Measurements from ENCODE around the gene OR10S1. TPM values are rescaled to one million over a fixed set of nuclear protein-coding genes. Genes with fewer than 3 reads are reported as not detected.

The OR10S1 gene
- total and polyA plus RNA-seq, 2 donors (not counting 1 experiment from before 2014, with no cell fraction given): not detected

DNA sequence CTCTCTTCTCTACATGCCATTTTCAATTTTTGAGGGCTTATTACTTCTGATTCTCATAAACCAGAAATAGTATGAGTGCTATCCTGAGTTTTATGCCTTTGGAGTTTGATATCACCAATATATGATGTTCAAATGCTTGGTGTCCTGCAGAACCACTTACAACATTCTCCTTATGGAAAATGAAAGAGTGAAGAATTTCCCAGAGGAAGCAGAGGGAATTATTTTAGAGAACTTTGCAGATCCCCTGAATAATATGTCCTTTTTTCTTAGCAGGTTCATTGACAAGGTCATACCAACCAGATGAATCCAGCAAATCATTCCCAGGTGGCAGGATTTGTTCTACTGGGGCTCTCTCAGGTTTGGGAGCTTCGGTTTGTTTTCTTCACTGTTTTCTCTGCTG lies 38.3 kb downstream of the OR10S1 start, which contains the start of gene OR4D5:
Gene OR4D5, plus strand, starts transcription at position 301 of the 400 bp plus-strand sequence. Its CDS starts 0 bp downstream, at position 301.
- TF ChIP-seq, protein P1, sequence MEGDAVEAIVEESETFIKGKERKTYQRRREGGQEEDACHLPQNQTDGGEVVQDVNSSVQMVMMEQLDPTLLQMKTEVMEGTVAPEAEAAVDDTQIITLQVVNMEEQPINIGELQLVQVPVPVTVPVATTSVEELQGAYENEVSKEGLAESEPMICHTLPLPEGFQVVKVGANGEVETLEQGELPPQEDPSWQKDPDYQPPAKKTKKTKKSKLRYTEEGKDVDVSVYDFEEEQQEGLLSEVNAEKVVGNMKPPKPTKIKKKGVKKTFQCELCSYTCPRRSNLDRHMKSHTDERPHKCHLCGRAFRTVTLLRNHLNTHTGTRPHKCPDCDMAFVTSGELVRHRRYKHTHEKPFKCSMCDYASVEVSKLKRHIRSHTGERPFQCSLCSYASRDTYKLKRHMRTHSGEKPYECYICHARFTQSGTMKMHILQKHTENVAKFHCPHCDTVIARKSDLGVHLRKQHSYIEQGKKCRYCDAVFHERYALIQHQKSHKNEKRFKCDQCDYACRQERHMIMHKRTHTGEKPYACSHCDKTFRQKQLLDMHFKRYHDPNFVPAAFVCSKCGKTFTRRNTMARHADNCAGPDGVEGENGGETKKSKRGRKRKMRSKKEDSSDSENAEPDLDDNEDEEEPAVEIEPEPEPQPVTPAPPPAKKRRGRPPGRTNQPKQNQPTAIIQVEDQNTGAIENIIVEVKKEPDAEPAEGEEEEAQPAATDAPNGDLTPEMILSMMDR (conservative IDR thresholded peaks at IDR 0.05 in 1 of 2, IDR thresholded peaks at IDR 0.05 in 1 of 2; ENCODE audit: low read depth in 1 of 2, low read length in 2 of 2): no peak
- no peak for TF ChIP-seq EZH2 (IDR thresholded peaks at IDR 0.05; ENCODE audit: low read length, missing control alignments)
- Histone ChIP-seq H3K4me1 (ENCODE audit: control insufficient read depth, extremely low read depth, insufficient read depth, low read length) (no peaks in the 10 kb centered on the region), H3K27me3 (ENCODE audit: control insufficient read depth, insufficient read depth, low read length) (no peaks in the 10 kb centered on the region), H2AFZ (ENCODE audit: low read length) (no peak within 1 kb of the TSS), H4K20me1 (ENCODE audit: control insufficient read depth, extremely low read depth, insufficient read depth, low read length) (no peaks in the 10 kb centered on the region), H3K9ac (ENCODE audit: insufficient read depth, low read length) (no peak within 1 kb of the TSS), H3K4me2 (ENCODE audit: extremely low read depth, insufficient read depth, low read length) (no peak within 1 kb of the TSS), H3K9me3 (ENCODE audit: control insufficient read depth, insufficient read depth, low read depth, low read length) (no peaks in the 10 kb centered on the region), H3K79me2 (ENCODE audit: control insufficient read depth, insufficient read depth, low read length) (no peaks in the 10 kb centered on the region), H3K36me3 (ENCODE audit: control insufficient read depth, insufficient read depth, low read length) (no peaks in the 10 kb centered on the region), H3K27ac (ENCODE audit: insufficient read depth, low read length) (no peak within 1 kb of the TSS), H3K4me3 (replicated peaks in 1 of 4; ENCODE audit: control extremely low read depth in 1 of 4, insufficient read depth in 1 of 4, low read depth in 3 of 4, low read length in 4 of 4) (no peak within 1 kb of the TSS)
- DNase-seq (ENCODE audit: low read depth in 2 of 2): no peak

Other genes starting within 250 kb of the OR10S1 start
- 8.2 and 9.7 TPM in 2 replicates for gene ZNF202, start 236.1 kb downstream of the OR10S1 start, total RNA-seq
- 4.5 and 5.2 TPM in 2 replicates for gene ZNF202, start 236.1 kb downstream of the OR10S1 start, polyA plus RNA-seq
- not detected in 2 replicates for gene OR6X1, start 223.3 kb downstream of the OR10S1 start, total RNA-seq
- not detected in 2 replicates for gene OR6X1, start 223.3 kb downstream of the OR10S1 start, polyA plus RNA-seq
- not detected in 2 replicates for gene OR6M1, start 171.4 kb downstream of the OR10S1 start, total RNA-seq
- gene OR6M1, start 171.4 kb downstream of the OR10S1 start, polyA plus RNA-seq: not detected in 2 replicates
- not detected in 2 replicates for gene TMEM225, start 92.1 kb downstream of the OR10S1 start, total RNA-seq
- not detected in 2 replicates for gene TMEM225, start 92.1 kb downstream of the OR10S1 start, polyA plus RNA-seq
- not detected in 2 replicates for gene OR8D4, start 75.6 kb downstream of the OR10S1 start, total RNA-seq
- not detected in 2 replicates for gene OR8D4, start 75.6 kb downstream of the OR10S1 start, polyA plus RNA-seq
- not detected in 2 replicates for gene OR4D5, start 38.2 kb downstream of the OR10S1 start, total RNA-seq
- not detected in 2 replicates for gene OR4D5, start 38.2 kb downstream of the OR10S1 start, polyA plus RNA-seq
- gene OR6T1, start 33.9 kb downstream of the OR10S1 start, total RNA-seq: not detected in 2 replicates
- not detected in 2 replicates for gene OR6T1, start 33.9 kb downstream of the OR10S1 start, polyA plus RNA-seq
- not detected in 2 replicates for gene OR10G6, start 17.4 kb upstream of the OR10S1 start, total RNA-seq
- gene OR10G6, start 17.4 kb upstream of the OR10S1 start, polyA plus RNA-seq: not detected in 2 replicates
- not detected in 2 replicates for gene OR10G4, start 35.2 kb upstream of the OR10S1 start, total RNA-seq
- not detected in 2 replicates for gene OR10G4, start 35.2 kb upstream of the OR10S1 start, polyA plus RNA-seq
- not detected in 2 replicates for gene OR10G9, start 45.2 kb upstream of the OR10S1 start, total RNA-seq
- not detected in 2 replicates for gene OR10G9, start 45.2 kb upstream of the OR10S1 start, polyA plus RNA-seq
- gene OR10G8, start 49.0 kb upstream of the OR10S1 start, total RNA-seq: not detected in 2 replicates
- not detected in 2 replicates for gene OR10G8, start 49.0 kb upstream of the OR10S1 start, polyA plus RNA-seq
- gene OR10G7, start 63.5 kb upstream of the OR10S1 start, total RNA-seq: not detected in 2 replicates
- not detected in 2 replicates for gene OR10G7, start 63.5 kb upstream of the OR10S1 start, polyA plus RNA-seq
- 18.7 and 22.3 TPM in 2 replicates for gene VWA5A, start 137.7 kb upstream of the OR10S1 start, total RNA-seq
- gene VWA5A, start 137.7 kb upstream of the OR10S1 start, polyA plus RNA-seq: 11.9 and 17.0 TPM in 2 replicates
- gene OR10D3, start 205.6 kb upstream of the OR10S1 start, total RNA-seq: not detected in 2 replicates
- not detected in 2 replicates for gene OR10D3, start 205.6 kb upstream of the OR10S1 start, polyA plus RNA-seq

Measured in fibroblast of lung (primary cell).